HG03520 (cell line): ENCODE measurements around the gene CBR1.
"Not testable (repeated sequence)": the region's sequence is repeated elsewhere in the genome, so short reads cannot be mapped to it uniquely, and the experiment has no call there.

Experiments
- ATAC-seq: cut with Tn5 transposase; IDR thresholded peaks from one replicate; pipeline ENCODE4 v1.9.1; 2021; ENCODE audit warnings: mild to moderate bottlenecking, moderate library complexity; ENCODE audit not compliant: unreplicated experiment

CBR1 gene

GRCh38 chr21:36047139-36047538, 22.7 kb upstream of the CBR1 start:
- no peak for ATAC-seq

- no peak for ATAC-seq
Observed at GRCh38 chr21:36048357-36048756, 21.5 kb upstream of the CBR1 start.

DNA sequence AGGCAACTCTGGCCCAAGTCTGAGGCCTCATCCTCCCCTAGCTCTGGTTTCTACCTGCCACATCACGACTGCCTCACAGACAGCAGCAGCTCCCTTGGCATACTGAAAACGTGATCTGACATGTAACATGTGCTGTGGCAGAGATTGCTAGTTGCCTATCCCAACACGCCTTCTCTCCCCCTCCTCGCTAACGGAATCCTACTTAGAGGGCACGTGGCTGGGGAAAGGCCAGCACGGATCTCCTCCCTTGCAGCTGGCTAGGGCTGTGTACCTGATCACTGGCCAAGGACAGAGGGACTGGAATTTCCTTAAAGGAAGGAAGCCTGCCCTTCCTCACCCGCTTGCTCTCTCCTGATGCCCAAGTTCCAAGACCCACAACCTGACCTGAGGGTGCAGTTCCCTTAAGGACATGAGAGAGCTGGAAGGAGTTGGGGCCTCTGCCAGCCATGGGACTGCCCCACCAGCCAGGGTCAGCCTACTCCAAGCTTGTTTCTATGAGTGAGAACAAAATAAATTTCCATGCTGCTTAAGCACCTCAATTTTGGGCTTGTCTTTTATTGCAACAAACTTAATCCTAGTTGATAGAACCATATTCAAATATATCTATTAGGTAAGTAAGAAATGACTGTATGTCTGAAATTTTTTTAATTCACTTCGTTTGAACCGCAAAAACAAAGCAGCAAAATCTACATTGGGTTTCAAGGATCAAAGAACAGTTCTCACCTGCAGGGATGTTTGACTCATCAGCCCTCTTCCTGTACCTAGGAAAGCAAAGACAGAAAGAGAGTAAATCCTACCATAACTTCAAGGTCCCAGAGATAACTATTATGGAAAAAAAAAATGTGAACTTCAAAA, 16.7 kb upstream of the CBR1 start:
- ATAC-seq, result no peak

DNA sequence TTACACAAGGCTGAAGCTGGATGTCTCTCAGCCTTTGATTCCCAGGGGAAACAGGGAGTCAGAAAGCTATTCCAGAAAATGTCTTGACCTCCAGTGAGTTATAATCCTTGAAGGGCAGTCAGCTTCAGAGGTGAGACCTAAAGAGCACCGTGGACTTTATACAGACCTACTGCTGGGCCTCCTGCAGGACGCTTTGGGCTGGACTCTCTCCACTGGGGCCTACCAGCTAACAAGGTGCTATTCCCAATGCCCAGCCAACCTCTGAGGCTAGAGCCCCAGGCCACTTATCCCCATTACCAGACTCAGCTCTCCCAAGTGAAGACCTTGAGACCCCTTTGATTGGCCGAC, 16.1 kb upstream of the CBR1 start:
- ATAC-seq, result no peak

DNA sequence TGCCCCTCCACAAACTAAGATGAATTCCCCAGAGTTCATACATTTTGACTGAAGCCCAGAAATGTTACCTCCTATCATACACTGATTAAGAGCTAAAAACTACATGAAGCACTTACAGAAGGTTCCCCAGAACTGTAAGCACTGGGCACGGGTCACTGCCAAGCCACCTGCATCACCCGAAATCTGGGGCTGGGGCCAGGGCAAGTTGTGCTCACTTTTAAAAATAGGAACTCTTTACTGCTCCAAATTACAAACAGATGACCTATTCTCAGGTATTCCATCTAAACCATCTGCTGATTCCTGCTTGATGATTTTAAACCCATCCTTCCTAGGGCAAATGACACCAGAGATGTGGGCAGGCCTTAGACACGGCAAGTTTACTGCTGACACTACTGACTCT, 14.3 kb upstream of the CBR1 start:
- ATAC-seq, result no peak

DNA sequence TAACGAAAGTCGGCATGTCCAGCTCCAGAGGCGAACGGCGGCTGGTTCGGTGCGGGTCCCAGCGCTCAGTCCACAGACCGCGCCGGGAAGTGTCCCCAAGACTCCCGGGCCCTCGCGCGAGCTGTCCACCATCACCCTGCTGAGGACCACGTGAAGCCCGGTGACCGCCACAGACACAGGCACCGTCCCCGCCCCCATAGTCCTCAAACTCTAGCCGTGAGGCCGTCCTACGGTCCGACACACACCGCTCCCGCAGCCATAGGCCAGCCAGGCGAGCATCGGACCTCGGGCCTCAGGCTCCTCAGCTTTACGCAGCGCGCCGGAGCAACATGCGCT, 10.0 kb upstream of the CBR1 start:
- peak; percentile 38 for ATAC-seq

DNA sequence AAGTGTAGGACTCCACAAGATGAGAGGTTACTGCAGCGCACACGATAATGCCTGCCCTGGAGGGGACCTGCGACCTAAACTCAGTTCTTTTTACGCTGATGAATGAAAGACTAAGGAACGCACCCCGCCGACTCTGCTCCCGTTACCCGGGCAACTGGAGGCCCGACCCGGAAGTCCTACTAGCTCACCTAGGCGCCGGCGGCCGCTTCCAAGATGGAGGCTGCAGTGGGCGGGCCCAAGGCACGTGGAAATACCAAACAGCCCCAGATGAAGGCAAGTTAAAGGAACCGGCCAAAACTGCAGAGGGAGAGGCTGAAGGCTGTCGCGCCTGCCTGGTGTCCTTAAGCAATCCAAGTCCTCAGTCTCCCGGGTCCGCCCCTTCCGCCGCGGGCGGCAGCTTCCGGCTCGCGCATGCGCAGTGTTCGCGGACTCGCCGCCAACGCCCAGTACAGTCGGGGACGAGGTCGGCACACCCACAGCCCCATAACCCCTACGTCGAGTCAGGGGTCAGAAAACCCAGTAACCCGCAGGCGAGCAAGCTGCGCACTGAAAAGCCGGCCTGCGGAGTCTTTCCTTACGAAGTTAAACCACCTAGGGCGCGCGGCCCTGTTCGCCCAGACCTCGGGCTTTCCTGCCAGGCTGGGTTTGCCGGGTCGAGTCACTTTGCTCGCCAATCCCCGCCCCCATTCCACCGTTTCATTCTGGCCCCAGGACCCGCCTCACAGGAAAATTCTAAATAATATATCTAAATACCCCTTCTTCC, 9.5 kb upstream of the CBR1 start, which contains the start of gene SETD4:
Gene SETD4, minus strand, starts transcription at position 368 of the 763 bp plus-strand sequence. CDS start 1,638 bp downstream, outside the sequence.
- ATAC-seq, result peak; percentile 83

GRCh38 chr21:36061445-36061844, 8.4 kb upstream of the CBR1 start:
- no peak for ATAC-seq

DNA sequence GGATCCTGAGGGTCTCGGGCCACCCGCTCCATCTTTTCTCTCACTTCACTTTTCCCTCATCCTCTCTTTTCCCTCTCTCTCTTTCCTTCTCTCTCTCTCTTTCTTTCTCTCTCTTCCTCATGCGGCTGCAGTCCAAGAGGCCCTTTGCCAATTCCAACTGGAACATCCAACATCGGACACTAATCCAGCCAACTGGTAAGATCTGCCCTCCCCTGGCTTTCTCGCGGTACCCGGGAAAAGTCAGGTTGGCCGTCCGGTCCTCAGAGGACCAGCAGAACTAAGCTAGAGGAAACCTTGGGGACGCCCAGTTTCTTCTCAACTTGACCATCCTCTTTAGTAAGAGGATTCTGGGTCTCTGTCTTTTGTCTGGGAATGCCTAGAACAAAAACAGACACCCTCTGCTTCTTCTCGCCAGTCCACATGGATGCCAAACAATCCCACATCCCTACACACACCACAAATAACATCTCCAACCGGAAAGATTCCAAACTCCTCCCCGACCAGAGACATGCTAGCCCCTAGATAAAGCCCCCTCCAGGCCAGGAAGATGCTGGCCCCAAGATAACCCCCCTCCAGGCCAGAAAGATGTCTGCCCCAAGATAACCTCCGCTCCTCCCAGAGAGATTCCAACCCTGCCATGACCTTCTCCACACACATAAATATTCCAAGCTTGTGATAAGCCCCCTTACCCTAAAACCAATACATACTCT, 6.3 kb upstream of the CBR1 start:
- no peak for ATAC-seq

GRCh38 chr21:36064085-36064460, 5.8 kb upstream of the CBR1 start:
- no peak for ATAC-seq

DNA sequence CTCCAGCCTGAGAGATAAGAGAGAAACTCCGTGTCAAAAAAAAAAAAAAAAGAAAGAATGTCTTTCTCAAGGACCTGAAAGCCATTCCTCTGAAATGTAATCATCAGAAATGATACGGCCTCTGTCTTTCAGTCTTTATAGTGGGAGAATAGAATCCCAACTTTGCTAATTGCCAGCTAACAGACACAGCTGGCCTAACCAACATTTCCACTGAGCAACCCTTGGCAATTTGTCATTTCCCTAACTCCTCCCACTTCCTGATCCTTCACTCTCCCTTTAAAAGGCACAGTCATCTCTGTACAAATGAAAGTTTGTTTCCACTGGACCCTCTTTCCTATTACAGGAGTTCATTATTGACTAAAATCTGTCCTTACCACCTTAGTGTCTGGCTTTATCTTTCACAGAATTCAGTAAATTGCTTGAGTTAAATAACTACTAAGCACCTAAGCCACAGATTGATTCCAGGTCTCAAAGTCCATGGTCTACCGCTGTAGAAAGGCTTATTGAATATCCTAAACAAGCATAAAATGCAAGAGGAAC, 4.3 kb upstream of the CBR1 start:
- ATAC-seq, result no peak

GRCh38 chr21:36068748-36069398, 951 bp upstream of the CBR1 start:
- no peak for ATAC-seq

- no peak for ATAC-seq
Observed at GRCh38 chr21:36070999-36071398, 1.2 kb downstream of the CBR1 start.

- ATAC-seq, result no peak
Observed at GRCh38 chr21:36072453-36073162, 2.8 kb downstream of the CBR1 start.

GRCh38 chr21:36073181-36073580, 3.4 kb downstream of the CBR1 start:
- no peak for ATAC-seq

DNA sequence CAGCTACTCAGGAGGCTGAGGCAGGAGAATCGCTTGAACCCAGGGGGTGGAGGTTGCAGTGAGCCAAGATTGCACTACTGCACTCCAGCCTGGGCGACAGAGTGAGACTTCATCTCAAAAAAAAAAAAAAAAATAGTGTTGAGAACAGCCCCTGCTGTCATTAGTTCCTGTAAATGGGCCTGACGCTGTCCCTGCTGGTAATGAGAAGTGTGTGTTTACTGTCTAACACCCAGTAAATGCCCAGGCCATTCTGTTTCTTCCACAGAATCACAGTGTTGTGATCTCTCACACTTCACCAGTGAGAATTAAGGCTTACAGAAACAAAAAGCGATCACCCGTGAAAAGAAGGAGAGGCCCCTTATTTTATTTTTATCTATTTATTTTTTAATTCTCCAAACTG, 4.1 kb downstream of the CBR1 start:
- not testable (repeated sequence) for ATAC-seq

GRCh38 chr21:36075171-36075570, 5.3 kb downstream of the CBR1 start:
- no peak for ATAC-seq

DNA sequence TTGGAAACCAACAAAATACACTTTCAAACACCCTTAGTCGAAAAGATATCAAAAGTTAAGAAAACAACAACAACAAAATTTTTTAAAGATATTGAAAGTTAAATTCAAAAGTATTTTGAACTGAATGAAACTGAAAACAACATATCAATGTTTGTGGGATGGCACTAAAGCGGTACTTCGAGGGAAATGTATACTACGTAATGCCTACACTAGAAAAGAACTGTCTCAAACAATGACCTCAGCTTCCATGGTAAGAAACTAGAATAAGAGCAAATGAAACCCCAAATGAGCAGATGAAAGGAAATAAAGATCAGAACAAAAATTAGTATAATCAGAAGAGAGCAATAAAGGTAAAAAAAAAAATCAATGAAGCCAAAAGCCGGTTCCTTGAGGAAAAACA, 6.1 kb downstream of the CBR1 start:
- ATAC-seq, result no peak

- no peak for ATAC-seq
Observed at GRCh38 chr21:36076878-36077655, 7.2 kb downstream of the CBR1 start.

DNA sequence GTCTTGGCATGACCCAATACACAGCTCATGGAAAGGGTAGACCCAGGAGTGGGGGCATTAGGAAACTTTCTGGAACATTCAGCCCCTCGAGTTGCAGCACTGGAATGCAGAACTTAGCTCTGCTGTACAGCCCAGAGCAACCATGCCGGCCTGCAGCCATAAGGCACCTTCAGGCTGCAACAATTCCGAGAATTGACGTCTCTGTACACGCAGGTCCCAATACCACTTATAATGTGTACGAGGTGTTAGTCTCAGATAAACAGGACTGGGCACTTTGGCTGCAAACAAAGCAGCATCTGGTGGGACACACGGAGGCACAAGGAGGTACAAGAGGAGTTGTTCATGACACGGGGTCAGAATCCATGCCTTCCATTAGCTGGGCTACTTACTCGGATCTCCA, 7.9 kb downstream of the CBR1 start:
- no peak for ATAC-seq
